GM20000 (cell line): ENCODE measurements around the gene TMEM59.
"Not testable (repeated sequence)": the region's sequence is repeated elsewhere in the genome, so short reads cannot be mapped to it uniquely, and the experiment has no call there.

Experiments
- DNase-seq: peaks from one replicate; pipeline ENCODE4 v3.0.0; 2012; ENCODE audit warnings: low spot score
- TF ChIP-seq, protein P1 (sequence below): IDR thresholded peaks from 2 replicates; pipeline ENCODE4 v1.5.1; 2012; ENCODE audit warnings: mild to moderate bottlenecking, control low read depth; ENCODE audit errors: extremely low read depth, missing control alignments

TMEM59 gene

GRCh38 chr1:54028306-54029251 is 24.4 kb downstream of the TMEM59 start:
- DNase-seq: no peak
- TF ChIP-seq, protein P1, sequence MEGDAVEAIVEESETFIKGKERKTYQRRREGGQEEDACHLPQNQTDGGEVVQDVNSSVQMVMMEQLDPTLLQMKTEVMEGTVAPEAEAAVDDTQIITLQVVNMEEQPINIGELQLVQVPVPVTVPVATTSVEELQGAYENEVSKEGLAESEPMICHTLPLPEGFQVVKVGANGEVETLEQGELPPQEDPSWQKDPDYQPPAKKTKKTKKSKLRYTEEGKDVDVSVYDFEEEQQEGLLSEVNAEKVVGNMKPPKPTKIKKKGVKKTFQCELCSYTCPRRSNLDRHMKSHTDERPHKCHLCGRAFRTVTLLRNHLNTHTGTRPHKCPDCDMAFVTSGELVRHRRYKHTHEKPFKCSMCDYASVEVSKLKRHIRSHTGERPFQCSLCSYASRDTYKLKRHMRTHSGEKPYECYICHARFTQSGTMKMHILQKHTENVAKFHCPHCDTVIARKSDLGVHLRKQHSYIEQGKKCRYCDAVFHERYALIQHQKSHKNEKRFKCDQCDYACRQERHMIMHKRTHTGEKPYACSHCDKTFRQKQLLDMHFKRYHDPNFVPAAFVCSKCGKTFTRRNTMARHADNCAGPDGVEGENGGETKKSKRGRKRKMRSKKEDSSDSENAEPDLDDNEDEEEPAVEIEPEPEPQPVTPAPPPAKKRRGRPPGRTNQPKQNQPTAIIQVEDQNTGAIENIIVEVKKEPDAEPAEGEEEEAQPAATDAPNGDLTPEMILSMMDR: no peak

DNA sequence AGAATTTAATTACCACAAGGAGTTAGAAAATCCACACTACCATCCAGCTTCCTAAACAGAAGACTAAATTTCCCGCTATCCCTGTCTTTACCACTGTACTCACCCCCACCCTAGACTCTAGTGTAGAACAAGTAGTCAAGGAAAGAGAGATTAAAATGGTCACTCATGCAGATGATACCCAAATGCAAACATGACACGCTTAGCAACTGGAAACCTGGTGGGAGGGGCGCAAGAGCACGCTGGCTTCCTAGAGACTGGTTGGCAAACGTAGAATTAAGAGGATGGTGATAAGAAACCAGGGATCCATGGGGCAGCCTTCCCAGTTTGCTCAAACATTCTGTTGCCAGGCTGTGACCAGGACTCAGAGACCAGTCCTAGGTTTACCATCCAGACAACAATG is 25.2 kb downstream of the TMEM59 start:
- no peak for DNase-seq
- TF ChIP-seq, protein P1: no peak

DNA sequence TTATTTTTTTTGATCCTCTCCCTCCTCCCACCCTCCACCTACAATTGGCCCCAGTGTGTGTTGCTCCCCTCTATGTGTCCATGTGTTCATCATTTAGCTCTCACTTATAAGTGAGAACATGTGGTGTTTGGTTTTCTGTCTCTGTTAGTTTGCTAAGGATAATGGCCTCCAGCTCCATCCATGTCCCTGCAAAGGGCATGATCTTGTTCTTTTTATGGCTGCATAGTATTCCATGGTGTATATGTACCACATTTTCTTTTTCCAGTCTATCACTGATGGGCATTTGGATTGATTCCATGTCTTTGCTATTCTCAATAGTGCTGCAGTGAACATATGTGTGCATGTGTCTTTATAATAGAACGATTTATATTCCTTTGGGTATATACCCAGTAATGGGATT is 28.2 kb downstream of the TMEM59 start:
- not testable (repeated sequence) for DNase-seq

GRCh38 chr1:54024358-54024757 is 28.6 kb downstream of the TMEM59 start:
- DNase-seq: no peak
- TF ChIP-seq, protein P1: no peak

- not testable (repeated sequence) for DNase-seq
These were observed 33.3 kb downstream of the TMEM59 start for GRCh38 chr1:54019562-54020176.

GRCh38 chr1:54018635-54019034 is 34.4 kb downstream of the TMEM59 start:
- TF ChIP-seq, protein P1: no peak
- DNase-seq: no peak

- DNase-seq: no peak
- TF ChIP-seq, protein P1: no peak
These were observed 35.0 kb downstream of the TMEM59 start, which contains the start of gene LDLRAD1 for GRCh38 chr1:54017979-54018378. Gene LDLRAD1, minus strand, starts transcription at chr1:54018186. Its CDS starts 74 bp downstream, at chr1:54018112.

GRCh38 chr1:54016343-54017282 is 36.4 kb downstream of the TMEM59 start:
- peak; percentile 14 for DNase-seq
- TF ChIP-seq, protein P1: no peak
